ENCODE data around the gene LRRC52.

GRCh38 chr1:165575468-165576099 lies 31.8 kb downstream of the LRRC52 start:
- TF ChIP-seq CTCF (IDR thresholded peaks at IDR 0.05; ENCODE audit: low read length) = no peak
- no peak for TF ChIP-seq EZH2 (IDR thresholded peaks at IDR 0.05; ENCODE audit: borderline replicate concordance, low read length)

All from OCI-LY1 (cell line).